ENCODE data around the gene OR51A4.

- TF ChIP-seq CTCF (IDR thresholded peaks at IDR 0.05; ENCODE audit: low read depth, low read length) (no peak), EZH2phosphoT487 (IDR thresholded peaks at IDR 0.05; ENCODE audit: low read depth) (no peak)
Observed at GRCh38 chr11:4947505-4947904, at the start of gene OR51A4.
